Stimulated activated CD4-positive, alpha-beta T cell treated with anti-CD3 and anti-CD28 coated beads, Interleukin-1b, Interleukin-23, amount 100 ng/mL, for 24 hours (primary cell): ENCODE results near the gene SSU72.

Experiments used
- DNase-seq, 4 experiments: peaks; one replicate each; pipeline ENCODE4 v3.0.0-alpha.2; 2020; ENCODE audit warnings: low read depth in 4 of 4, low spot score in 1 of 4

Gene SSU72

GRCh38 chr1:1612104-1612400 lies 37.4 kb upstream of the SSU72 start:
- DNase-seq = no peak

- no peak for DNase-seq
Measured at GRCh38 chr1:1610796-1611195, 36.1 kb upstream of the SSU72 start.

DNA sequence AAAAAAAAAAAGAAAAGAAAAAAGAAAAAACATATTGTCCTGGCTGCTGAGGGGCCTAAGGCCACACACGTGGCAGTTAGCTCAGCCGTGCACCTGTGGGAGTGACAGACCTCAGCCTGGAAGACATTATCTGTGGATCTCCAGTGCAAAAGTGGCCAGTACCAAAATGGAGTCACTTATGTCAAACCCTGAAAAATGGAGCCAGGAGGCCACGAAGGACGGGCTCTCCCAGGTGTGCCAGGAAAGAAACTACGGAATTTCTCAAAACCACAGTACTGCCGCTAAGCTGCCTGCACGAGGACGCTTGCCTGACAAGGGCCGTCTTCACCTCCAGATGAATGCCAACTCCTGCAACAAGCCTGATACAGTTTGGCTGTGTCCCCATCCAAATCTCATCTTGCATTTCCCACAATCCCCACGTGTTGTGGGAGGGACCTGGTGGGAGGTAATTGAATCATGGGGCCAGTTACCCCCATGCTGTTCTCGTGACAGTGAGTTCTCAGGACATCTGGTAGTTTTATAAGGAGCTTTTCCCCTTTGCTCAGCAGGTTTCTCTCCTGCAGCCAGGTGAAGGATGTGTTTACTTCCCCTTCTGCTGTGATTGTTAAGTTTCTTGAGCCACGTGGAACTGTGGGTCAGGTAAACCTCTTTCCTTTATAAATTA lies 35.3 kb upstream of the SSU72 start:
- DNase-seq = no peak

DNA sequence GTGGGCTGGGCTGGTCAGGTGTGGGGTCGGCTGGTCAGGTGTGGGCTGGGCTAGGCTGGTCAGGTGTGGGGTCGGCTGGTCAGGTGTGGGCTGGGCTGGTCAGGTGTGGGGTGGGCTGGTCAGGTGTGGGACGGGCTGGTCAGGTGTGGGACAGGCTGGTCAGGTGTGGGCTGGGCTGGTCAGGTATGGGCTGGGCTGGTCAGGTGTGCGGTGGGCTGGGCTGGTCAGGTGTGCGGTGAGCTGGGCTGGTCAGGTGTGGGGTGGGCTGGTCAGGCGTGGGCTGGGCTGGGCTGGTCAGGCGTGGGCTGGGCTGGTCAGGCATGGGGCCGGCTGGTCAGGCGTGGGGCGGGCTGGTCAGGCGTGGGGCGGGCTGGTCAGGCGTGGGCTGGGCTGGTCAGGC lies 31.6 kb upstream of the SSU72 start:
- DNase-seq = no peak

GRCh38 chr1:1605724-1606123 lies 31.1 kb upstream of the SSU72 start:
- DNase-seq = no peak

- DNase-seq = no peak
Measured at GRCh38 chr1:1605034-1605591, 30.4 kb upstream of the SSU72 start.

DNA sequence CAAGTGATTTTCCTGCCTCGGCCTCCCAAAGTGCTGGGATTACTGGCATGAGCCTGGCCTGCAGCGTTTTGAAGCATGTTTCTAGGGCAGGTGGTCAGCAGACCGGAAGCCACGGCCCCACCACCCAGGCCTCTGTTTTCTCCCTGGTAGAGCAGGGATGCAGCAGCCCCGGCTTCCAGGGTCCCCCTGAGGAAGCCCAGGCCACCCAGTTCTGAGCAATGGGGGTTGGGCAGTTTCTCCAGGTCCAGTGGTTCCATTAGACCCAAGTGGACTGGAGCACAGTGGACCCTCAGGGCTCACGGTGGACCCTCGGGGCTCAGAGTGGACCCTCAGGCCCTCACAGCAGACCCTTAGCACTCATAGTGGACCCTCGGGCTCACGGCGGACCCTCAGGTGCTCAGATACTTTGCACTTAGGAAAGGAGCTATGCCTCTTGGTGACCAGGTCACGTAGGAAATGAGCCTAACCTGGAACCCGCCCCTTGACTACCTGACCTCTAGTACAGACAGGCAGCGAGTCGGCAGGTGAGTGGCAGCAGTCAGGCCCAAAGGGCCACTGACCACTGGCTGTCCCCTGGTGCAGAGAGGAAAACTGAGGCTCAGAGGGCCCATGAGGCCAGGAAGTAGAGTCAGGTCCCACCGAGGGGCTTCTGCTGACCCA lies 29.8 kb upstream of the SSU72 start:
- no peak for DNase-seq

DNA sequence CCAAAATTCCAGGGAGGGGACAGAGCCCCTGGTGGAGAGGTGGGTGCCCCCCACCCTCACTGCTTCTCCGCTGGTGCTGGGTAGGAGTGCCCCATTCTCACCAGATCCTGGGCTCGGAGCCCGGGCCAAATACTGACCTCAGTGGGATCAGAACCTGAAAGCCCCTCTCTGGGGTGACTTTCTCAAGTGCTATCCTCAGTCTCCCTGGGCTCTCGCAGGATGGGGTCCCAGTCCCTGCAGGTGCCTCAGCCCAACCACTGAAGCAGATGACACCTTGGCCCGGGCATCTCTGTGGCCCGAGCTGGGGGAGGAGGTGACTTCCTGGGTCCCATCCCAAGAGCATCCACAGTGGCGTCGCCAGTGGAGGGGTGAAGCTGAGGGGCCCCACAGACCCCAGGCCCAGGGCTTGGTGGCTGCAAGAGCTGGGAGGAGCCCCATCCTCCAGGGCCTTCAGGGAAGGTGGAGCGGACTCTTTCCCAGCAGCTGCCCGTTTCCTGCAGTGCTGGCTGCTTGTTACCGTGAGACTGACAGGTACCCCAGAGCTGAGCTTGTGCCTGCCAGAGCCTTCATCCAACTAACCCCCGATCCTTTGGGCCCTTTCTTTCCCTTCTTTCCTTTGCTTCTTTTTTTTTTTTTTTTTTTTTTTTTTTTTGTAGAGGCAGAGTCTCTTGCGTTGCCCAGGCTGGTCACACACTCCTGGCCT lies 29.2 kb upstream of the SSU72 start:
- no peak for DNase-seq

DNA sequence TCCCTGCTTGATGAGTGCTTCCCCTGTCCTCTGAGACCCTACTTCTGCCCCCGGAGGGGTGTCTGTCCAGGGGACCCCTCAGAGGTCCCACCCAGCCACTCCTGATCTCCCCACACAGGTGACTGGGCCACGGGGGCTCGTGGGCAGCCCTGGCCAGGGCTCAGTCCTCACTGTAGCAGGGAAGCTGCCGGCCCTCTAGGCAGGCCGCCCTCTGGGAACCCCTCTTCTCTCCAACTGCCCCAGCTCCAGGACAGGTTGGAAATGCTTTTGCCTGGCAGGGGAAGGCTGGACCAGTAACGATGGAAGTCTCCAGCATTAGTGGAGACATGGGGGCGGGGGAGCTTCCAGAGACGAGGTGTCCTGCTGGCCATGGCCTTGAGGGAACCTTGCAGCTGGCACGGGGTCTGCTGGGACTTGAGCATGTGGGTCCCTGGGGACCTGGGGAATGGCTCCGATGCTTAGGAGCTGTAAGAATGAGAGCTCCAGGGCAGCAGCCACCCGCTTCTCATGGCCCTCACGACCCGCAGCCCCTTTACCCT lies 28.4 kb upstream of the SSU72 start:
- DNase-seq = no peak

DNA sequence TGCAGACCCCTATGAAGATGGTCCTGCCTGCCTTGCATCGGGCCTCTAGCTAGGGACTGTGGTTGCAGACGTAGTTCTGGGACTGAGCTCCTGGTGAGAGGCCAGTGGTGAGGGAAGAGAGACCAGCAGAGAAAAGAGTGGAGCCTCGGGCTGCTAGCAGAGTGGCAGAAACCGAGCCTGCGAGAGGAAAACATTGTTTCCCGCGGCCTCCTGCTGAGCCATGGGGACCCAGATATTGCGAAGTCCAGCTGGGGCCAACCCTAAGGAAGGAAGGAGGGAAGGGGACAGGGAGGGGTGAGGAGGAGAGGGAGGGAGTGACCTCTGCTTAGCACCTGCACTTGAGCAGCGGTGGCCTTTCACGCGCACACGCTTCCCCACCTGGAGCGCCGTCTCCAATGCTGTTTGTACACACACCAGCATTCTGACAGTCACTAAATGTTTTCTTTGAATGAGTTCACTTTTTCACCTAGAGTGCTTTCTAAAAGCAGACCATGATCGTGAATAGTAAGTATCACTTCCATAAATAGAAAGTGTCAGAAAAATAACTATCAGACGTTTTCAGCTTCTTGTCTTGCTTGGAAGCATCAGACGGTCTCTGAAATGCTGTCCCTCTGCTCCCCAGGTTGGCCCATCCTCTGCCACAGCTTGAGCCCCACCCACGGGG lies 27.8 kb upstream of the SSU72 start:
- DNase-seq = no peak

DNA sequence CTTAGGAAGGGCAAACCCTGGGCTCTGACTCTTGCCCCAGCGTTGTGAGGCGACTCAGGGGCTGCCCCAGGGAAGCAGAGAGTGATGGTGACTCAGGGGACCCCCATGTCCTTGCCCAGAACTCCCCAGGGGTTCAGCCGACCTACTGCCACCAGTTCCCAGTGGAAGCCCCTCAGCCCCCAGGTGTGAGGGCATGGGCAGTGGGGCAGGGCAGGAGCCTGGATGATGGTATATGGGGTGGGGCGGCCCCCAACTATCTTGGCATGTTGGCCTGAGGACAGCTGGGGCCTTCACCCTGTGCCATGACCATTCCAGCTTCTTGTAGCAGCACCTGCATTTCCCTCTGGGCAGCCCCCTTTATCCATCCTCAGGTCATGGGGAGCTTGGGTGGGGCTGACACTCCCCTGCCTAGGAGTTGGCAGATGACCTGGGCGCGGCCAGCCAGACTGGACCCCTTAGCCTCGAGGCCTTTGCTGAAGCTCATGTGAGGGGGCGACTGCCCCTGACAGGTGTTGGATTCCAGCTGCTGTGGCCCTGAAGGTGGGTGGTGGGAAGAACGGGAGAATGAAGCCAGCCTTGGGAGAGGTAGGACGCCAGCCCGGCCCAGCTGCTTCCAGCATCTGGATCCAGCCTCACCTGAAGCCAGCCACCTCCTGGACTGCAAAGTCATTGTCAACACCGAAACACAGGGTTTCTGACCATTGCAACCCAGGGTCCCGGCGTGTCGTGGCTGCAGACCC lies 27.1 kb upstream of the SSU72 start:
- no peak for DNase-seq

DNA sequence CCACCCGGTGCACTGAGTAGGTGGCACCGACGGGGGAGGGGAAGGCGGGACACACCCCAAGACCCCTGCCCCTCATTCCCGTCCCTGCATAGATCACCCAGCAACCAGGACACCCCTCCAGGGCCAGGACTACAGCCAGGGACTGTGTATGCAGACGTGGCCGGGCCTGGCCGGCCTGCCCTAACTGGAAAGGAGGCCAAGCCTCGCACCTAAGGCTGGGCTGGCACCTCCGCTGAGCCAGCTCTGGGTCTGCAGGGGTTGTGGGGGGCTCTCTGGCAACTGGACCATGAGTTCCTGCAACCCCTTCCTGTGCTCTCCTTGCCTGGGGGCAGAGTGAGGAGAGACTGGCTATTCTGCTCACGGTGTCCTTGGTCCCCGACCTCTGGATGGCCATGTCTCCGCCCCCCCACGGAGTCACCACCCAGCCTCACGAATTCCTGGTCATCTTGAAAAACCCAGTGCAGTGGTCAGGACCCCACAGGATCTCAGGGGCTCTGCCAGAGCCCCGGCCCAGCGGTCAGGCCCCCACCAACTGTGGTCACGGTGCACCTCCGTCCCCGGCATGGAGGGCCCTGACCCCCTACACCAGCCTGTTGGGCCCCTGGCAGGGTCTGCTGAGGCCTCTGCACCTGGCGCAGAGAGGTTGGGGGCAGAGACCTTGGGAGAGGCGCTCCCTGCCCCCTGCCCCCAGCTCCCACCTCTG lies 26.3 kb upstream of the SSU72 start:
- no peak for DNase-seq

- DNase-seq = peak in 1 of 4 experiments; percentile 17
Measured at GRCh38 chr1:1599935-1600860, 25.5 kb upstream of the SSU72 start, which contains the start of gene FNDC10. TSS of gene FNDC10 (minus strand) at chr1:1600135. CDS start at chr1:1600015, 120 bp downstream.

GRCh38 chr1:1599030-1599934 lies 24.6 kb upstream of the SSU72 start:
- peak in 1 of 4 experiments; percentile 21 for DNase-seq

DNA sequence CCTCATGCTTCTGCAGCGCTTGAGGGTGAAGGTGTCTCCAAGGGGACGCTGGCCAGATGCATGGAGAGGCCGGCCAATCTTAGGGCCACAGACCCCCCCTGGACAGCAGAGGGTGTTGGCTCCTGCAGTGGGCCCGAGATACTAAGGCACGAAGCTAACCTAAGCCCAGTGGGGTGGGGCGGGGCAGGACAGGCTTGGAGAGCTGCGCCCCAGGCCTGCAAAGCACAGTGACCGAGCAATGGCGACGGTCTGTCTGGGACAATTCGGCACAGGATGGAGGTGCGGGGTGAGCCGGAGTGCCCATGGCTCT lies 24.0 kb upstream of the SSU72 start:
- no peak for DNase-seq

DNA sequence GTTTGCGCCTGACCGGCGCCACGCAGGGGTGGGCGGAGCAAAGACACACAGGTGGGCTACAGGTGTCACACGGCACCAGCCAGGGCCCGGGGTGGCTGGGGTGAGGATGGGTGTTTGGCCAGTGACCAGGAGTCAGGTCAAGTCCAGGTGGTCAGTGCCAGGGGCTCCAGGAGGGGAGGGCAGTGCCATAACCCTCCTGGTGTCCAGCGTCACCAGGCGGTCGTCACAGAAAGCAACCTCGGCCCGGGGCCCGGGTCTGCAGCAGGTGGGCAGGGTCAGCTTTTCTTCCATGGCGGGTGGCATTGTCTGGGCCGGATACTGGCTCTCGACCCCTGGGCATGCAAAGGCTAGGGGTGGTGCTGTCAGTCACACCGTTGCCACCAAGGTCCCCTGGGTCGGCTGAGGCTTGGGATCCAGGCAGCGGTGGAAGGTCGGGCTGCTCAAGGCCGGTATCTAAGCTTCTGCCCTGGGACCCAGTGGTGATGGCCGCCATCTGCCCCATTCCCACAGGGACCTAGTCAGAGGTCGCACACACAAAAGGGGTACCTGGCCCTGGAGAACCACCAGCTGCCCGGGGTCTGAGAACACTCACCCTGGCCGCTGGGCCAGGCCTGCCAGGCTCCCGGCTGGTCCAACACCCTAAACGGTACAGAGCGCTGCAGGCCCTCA lies 23.5 kb upstream of the SSU72 start:
- DNase-seq = no peak

GRCh38 chr1:1597275-1597930 lies 22.7 kb upstream of the SSU72 start:
- no peak for DNase-seq
